Prostate gland (tissue), 2 donors: ENCODE data around the gene XG. TPM values are rescaled to one million over a fixed set of nuclear protein-coding genes. Genes with fewer than 3 reads are reported as not detected.
"Not testable (repeated sequence)": the region's sequence is repeated elsewhere in the genome, so short reads cannot be mapped to it uniquely, and the experiment has no call there.

Experiments used
- DNase-seq: peaks from one replicate; pipeline ENCODE4 v3.0.0-alpha.2; 2019; ENCODE audit warnings: low spot score
- H3K27ac ChIP-seq, 2 donors: fragments of 200-600 bp; sonication (generic); 2 replicates each; pipeline ENCODE4 v1.5.1; 2017 to 2019
- H3K27me3 ChIP-seq: fragments of 200-600 bp; sonication (generic); replicated peaks from 2 replicates; pipeline ENCODE4 v1.5.1; 2019; ENCODE audit not compliant: insufficient read depth
- H3K36me3 ChIP-seq, 2 donors: fragments of 200-600 bp; sonication (generic); 1 replicate in 1 of 2; 2 replicates in 1 of 2; pipeline versions ENCODE4 v1.5.1 to v1.8.1; 2017 to 2019
- H3K4me1 ChIP-seq: fragments of 200-600 bp; sonication (generic); replicated peaks from 2 replicates; pipeline ENCODE4 v1.5.1; 2019
- H3K4me3 ChIP-seq, 2 donors: fragments of 200-600 bp; sonication (generic); 2 replicates each; pipeline ENCODE4 v1.5.1; 2017 to 2019
- H3K9me3 ChIP-seq: fragments of 200-600 bp; sonication (generic); 2 replicates; pipeline ENCODE4 v1.5.1; 2017
- POLR2A ChIP-seq: fragments of 450-650 bp; IDR thresholded peaks from one replicate; pipeline ENCODE4 v1.6.1; 2016; ENCODE audit warnings: antibody characterized with exemption, mild to moderate bottlenecking
- POLR2AphosphoS5 ChIP-seq: sonication (generic); formaldehyde crosslinking; IDR thresholded peaks from one replicate; pipeline ENCODE4 v1.6.1; 2017; ENCODE audit warnings: antibody characterized with exemption
- WGBS: methylation state at CpG from one replicate; pipeline ENCODE4 v1.1.5; 2018; 5-methylcytosine and 5-hydroxymethylcytosine counted together
- intact Hi-C: fragments of 100-400 bp; cut with DNase I; formaldehyde crosslinking; loops from one replicate; pipeline ENCODE4 v1.14.2; 2022
- total RNA-seq, 2 donors: library from RNA; depleted of rRNA; stranded (reverse); fragments of >200 nt; gene quantifications; one replicate each; pipeline ENCODE4 v1.1.0, GENCODE V29; 2016
- TF ChIP-seq, protein P1 (sequence below), 4 experiments: fragments of 200-600 bp in 2 of 4; fragments of 450-650 bp in 2 of 4; sonication (generic) in 2 of 4; IDR thresholded peaks; 1 replicate in 3 of 4; 2 replicates in 1 of 4; pipeline ENCODE4 v1.5.1; 2016 to 2019; ENCODE audit warnings: antibody characterized with exemption in 4 of 4, mild to moderate bottlenecking in 2 of 4, moderate library complexity in 2 of 4

XG gene
- total RNA-seq, 2 donors from 2014 or later = 2.5 to 6.9 TPM

GRCh38 chrX:2756548-2756947 is 4.7 kb downstream of the XG start:
- intact Hi-C loops = no loop called here

GRCh38 chrX:2761246-2761645 is 9.4 kb downstream of the XG start:
- Histone ChIP-seq H3K27me3 (no peaks in the 10 kb centered on the region), H3K4me3 (no peak overlapping the region), H3K36me3 (no peaks in the 10 kb centered on the region), H3K27ac (no peak overlapping the region), H3K4me1 (no peaks in the 10 kb centered on the region), H3K9me3 (no peaks in the 10 kb centered on the region)
- intact Hi-C loops = no loop called here
- DNase-seq = no peak
- 89% methylated on average over 2 of the region's 2 CpGs for WGBS
- no peak for TF ChIP-seq POLR2A
- TF ChIP-seq, protein P1, sequence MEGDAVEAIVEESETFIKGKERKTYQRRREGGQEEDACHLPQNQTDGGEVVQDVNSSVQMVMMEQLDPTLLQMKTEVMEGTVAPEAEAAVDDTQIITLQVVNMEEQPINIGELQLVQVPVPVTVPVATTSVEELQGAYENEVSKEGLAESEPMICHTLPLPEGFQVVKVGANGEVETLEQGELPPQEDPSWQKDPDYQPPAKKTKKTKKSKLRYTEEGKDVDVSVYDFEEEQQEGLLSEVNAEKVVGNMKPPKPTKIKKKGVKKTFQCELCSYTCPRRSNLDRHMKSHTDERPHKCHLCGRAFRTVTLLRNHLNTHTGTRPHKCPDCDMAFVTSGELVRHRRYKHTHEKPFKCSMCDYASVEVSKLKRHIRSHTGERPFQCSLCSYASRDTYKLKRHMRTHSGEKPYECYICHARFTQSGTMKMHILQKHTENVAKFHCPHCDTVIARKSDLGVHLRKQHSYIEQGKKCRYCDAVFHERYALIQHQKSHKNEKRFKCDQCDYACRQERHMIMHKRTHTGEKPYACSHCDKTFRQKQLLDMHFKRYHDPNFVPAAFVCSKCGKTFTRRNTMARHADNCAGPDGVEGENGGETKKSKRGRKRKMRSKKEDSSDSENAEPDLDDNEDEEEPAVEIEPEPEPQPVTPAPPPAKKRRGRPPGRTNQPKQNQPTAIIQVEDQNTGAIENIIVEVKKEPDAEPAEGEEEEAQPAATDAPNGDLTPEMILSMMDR (IDR thresholded peaks at IDR 0.05) = no peak

More at GRCh38 chrX:2756548-2756947, 4.7 kb downstream of the XG start:
- Histone ChIP-seq H3K27me3 (no peaks in the 10 kb centered on the region), H3K27ac (no peak overlapping the region), H3K9me3 (no peaks in the 10 kb centered on the region), H3K4me1 (no peaks in the 10 kb centered on the region), H3K4me3 (no peak overlapping the region), H3K36me3 (no peaks in the 10 kb centered on the region)
- TF ChIP-seq POLR2A (no peak), POLR2AphosphoS5 (no peak)
- TF ChIP-seq, protein P1 (IDR thresholded peaks at IDR 0.05) = no peak
- no peak for DNase-seq
- 62% methylated on average over 10 of the region's 10 CpGs for WGBS

- WGBS = 85% methylated on average over 4 of the region's 4 CpGs
- H3K9me3 ChIP-seq, DNase-seq, H3K27ac ChIP-seq, H3K27me3 ChIP-seq, H3K4me1 ChIP-seq, H3K36me3 ChIP-seq, H3K4me3 ChIP-seq, intact Hi-C loops: not testable (repeated sequence)
These were observed 10.8 kb downstream of the XG start for GRCh38 chrX:2762671-2763070.

- H3K27me3 ChIP-seq, H3K4me3 ChIP-seq, H3K27ac ChIP-seq, intact Hi-C loops, H3K9me3 ChIP-seq, H3K4me1 ChIP-seq, H3K36me3 ChIP-seq, DNase-seq: not testable (repeated sequence)
- 75% methylated on average over 19 of the region's 19 CpGs for WGBS
These were observed 13.1 kb downstream of the XG start for GRCh38 chrX:2764766-2765548.

DNA sequence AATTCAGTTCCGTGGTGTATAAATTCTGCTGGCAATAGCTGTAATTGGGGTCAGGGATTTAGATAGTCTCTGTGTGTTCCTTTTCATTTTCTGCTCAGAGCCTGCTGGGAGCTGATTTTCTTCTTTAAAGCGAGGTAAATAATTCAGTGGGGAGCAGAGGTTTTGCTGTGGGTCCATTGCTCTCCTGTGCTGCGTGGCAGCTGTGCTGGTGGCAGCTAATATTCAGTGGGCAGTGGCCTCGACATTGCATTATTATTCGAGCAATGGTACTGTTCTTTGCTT is 13.7 kb downstream of the XG start:
- Histone ChIP-seq H3K9me3 (no peaks in the 10 kb centered on the region), H3K27me3 (no peaks in the 10 kb centered on the region), H3K4me3 (no peak overlapping the region), H3K36me3 (no peaks in the 10 kb centered on the region), H3K4me1 (no peaks in the 10 kb centered on the region), H3K27ac (no peak overlapping the region)
- DNase-seq = no peak
- TF ChIP-seq, protein P1 (IDR thresholded peaks at IDR 0.05) = no peak
- no peak for TF ChIP-seq POLR2A
- no peak for TF ChIP-seq POLR2AphosphoS5
- intact Hi-C loops = no loop called here
- WGBS = 67% methylated on average over 5 of the region's 5 CpGs

- Histone ChIP-seq H3K27me3 (no peaks in the 10 kb centered on the region), H3K4me1 (no peaks in the 10 kb centered on the region), H3K9me3 (no peaks in the 10 kb centered on the region), H3K4me3 (no peak overlapping the region), H3K27ac (no peak overlapping the region), H3K36me3 (no peaks in the 10 kb centered on the region)
- 87% methylated on average over 11 of the region's 11 CpGs for WGBS
- intact Hi-C loops = no loop called here
- no peak for DNase-seq
- TF ChIP-seq POLR2AphosphoS5 (no peak), POLR2A (no peak)
- TF ChIP-seq, protein P1 (IDR thresholded peaks at IDR 0.05) = no peak
These were observed 15.1 kb downstream of the XG start for GRCh38 chrX:2766906-2767305.
